Measurements from ENCODE around the gene TRMU.
A peak's percentile ranks its signal among the peaks of the same experiment; 100 is the strongest.

The TRMU gene

DNA sequence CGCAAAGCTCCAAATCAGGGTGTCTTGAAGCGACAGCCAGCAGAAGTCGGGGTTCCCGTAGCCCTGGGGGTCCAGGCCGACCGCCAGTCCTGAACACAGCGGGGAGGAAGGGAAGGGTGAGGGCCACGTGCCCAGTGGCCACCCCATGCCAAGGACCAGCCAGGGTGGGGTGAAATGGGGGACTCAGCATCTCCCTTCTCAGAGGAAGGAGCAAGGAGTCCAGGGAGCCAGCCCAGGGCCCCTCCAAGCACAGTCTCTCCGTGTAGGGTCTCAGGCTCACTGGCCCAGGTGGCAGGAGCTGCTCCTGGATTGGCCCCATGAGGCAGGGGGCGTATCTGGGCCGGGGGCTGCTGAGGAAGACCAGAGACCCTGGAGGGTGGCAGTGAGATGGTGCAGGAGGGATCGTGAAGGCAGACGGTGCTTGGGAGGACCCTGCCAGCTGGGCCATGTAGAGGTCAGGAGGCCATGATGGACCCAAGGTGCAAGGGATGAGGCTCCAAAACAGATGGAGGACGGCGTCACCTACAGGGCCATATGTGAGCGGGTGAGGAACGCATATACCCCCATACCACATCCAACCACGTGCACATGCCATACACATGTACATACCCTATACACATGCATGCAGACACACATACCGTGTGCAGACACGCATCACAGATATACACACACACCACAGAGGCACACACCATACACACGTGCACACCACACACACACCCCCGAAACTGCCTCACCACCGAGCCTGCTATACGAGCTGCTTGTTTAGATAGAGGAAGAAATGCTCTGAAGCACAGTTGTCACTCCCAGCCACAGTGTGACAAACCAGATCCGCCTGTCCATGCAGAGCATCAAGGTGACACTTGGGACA is 34.4 kb downstream of the TRMU start:
- no peak for DNase-seq (ENCODE audit: low read depth)

DNA sequence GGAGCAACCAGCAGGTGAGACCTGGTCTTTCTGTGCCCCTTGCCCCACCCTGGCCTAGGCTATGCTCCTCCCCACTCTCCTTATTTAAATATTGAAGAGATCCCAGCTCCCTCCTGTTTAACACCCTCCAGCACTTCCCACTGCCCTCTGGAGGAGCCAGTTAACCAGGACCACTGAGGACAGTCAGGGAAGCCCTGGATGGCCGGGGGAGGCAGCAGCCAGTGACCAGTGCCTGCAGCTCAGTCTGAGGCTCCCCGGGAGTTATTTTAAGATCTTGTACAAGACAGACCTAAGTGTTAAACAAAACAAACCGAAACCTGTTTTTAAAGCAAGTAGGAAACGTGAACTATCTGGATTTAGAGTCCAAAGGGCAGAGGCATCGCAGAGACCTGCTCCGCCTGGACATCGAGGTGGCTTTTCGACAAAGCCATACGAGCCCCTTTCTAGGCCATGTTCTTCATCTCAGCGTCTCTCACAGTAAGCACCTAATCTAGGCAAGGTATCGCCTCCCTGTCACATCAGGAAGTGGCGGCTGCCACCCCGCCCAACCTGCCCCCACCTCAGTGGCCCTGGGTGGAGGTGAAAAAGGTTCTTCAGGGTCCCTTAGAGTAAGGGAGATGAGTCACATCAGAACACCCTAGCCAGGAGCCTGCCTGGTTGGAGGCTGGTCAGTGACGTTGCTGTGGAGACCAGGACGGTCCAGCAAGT is 35.2 kb downstream of the TRMU start:
- no peak for DNase-seq (ENCODE audit: low read depth)

DNA sequence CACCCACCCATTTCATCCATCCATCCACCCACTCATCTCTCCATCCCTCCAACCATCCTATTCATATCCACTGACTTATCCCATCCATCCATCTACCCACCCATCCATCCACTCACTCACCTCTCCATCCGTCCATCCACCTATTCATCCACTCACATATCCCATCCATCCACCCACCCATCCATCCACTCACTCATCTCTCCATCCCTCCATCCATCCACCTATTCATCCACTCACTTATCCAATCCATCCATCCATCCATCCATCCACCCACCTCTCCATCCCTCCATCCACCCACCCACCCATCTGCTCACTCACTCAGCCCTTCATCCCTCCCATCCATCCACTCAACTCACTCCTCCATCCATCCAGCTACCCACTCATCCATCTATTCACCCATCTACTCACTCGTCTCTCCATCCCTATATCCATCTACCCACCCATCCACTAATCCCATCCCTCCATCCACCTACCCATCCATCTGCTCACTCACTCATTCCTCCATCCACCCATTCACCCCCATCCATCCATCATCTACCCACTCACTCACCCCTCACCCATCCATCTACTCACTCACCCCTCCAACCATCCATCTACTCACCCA is 36.2 kb downstream of the TRMU start:
- no peak for DNase-seq (ENCODE audit: low read depth)

DNA sequence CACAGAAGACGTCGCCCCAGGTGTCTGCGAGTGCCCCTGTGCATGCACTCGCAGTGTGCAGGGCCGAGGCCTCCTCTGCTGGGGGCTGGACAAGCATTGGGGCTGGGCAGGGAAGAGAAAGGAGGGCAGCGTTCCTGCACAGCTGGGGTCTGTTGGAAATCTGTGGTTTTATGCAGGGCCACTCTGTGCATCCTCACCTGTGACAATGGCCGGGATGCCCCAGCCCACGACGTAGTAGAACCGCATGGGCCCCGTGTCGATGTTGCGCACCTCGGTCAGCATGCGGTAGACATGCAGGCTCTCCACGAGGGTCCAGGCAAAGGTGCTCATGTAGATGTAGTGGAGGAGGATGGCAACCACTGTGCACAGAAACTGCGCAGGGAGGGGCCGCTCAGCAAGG is 37.2 kb downstream of the TRMU start:
- no peak for DNase-seq (ENCODE audit: low read depth)

DNA sequence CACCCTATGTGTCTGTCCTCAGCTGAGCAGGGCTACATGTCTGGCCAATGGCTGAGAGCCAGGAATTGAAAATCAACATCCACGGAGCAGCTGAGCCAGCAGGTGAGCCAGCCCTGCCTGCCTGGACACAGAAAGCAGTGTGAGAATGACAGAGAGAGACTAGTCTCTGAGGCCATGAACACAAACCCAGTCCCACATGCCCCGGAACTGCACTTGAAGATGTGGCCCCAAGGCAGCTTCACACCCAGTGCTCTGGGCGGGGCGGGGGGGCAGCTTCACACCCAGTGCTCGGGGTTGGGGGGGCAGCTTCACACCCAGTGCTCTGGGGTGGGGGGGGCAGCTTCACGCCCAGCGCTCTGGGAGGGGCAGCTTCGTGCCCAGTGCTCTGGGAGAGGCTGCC is 37.6 kb downstream of the TRMU start:
- no peak for DNase-seq (ENCODE audit: low read depth)

DNA sequence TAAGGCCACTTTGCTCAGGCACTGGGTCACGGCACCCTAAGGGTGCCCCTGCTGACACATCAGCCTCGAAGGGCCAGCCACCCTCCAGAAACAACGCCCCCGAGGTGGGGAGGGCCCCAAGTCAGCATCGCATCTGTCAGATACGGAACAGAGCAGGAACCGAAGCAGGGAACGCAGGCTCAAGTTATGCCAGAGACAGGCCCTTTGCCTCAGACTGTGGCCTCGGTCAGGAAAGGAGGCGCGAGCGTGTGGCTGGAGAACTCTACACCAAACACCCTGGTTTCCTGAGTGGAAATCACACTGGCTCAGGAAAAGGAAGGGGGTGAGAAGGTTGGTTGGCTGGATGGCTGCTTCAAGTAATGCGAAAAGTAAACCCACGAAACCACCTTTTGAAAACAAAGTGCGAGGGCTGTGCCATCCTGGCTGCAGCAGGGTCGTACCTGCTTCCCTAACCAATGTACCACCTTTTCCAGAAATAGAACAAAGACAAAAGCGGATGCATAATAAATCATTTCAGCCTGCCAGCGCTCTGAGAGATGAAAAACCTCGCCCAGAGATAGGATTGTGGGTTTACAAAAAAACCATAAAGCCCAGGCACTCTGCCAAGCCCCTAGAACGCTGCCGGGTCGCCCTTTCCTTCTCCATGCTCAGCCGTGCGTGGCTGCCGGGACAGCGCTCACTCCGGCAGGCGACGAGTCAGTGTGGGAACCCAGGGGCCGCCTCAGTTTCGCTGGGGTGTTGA is 38.6 kb downstream of the TRMU start:
- DNase-seq (ENCODE audit: low read depth), result peak; percentile 3

DNA sequence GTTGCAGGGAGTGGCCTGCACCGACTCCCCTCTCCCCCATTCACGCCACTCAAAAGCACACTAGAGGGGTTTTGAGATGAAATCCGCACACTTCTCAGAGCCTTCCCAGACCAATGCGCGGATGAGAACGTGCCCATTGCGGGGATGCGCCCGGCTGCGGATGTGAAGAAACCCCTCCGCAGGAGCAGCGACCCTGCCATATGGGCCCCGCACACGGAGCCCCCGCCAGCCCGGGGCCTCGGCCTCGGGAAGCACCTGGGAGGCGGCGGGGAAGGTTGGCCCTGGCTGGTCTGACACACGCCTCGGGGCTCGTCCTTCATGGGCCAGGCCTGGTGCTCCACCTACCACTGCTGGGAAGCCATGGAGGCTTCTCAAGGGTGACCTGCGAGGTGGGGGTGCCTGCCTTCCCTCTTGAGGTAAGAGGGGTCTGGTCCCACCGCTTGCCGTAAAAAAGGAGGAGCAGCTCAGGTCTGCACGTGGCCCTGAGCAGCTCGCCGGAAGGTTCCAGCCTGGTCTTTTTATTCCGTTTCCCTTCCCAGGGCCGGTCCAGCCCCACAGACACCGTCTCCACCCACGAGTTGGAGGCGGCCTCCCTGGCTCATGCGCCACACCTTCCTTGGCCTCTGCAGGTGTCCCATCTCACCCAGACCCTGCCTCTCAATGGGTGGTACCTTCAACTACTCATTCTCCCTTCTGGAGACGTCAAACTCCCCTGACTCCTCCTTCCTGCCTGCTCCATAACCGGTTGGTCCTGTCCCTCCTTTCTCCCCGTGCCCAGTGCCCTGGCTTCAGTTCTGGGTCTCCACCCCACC is 39.4 kb downstream of the TRMU start:
- no peak for DNase-seq (ENCODE audit: low read depth)

DNA sequence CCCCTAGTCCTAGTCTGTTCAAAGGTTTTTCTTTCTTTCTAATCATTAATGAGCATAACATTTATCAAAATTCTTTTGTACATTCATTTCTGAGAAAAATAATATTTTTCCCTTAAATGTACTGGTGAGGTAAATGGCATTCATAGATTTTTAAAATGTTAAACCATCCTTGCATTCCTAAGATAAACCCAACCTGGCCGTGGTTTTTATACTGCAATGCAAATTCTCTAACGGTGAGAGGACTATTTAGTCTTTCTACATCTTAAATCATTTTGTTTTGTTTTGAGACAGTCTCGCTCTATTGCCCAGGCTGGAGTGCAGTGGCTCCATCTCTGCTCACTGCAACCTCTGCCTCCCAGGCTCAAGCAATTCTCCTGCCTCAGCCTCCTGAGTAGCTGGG is 40.6 kb downstream of the TRMU start:
- no peak for DNase-seq (ENCODE audit: low read depth)

DNA sequence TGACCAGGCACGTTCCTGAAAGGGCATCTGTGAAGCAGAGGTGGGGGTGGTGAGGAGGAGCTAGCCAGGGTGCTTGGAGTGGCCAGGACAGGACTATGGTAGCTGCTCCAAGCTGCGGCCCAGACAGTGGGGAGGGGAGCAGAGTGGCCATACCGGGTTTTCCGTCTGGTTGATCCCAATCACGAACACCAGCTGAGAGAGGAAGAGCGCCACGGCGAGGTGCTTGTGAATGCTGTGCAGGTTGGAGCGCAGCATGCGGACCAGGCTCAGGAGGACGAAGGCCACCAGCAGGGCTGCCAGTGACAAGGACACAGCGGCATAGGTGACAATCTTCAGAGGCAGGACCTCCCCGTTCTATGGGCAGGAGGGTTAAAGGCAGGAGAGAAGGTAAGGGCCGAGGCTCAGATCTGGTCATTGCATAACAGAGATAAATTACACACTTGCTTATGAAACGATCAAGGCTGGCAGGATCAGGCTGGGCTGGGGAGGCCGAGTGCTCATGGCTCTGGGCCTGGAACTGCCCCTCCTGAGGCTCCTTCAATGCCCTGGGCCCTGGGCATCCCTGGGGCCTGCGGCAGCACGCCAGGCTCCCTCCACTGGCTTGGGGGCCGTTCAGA is 41.5 kb downstream of the TRMU start:
- no peak for DNase-seq (ENCODE audit: low read depth)

DNA sequence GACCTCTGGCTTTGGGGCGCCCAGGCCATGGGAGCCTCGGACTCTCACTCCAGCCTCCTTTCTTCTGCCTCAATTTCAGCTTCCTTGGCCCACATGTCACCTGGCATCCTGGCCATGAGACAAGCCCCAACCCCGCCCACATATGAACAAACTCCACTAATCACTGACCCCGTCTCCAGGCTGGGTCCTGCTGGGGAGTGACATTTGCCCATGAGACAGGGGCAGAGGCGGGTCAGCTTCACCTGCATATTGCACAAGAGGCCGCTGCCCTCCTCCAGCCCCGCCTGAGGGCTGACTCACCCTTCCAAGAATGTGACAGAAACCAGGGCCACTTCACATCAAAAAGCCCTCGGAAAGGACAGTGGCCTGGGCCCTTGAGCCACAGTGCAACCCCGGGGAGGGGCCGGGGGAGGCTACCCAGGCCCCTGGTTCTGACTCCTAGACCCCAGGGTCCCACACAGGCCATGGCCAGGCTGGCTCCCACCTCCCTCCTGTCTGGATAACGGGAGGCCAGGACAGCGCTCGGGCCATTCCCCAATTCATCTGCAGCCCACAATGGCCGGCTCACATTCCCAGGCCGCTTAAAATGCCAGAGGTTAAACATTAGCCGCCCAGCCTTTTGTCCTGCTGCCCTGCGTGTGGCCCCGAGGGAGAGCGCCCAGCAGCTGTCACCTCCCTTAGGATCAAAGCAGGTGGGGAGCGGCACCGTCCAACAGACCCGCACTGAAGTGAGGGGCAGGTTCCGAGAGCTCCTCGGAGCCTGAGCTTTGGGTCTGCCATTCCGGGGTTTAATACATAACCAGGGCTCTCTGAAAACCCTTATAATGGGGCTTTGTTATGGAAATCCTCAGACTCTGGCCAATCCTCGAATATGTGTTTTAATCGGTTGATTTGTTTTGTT is 42.3 kb downstream of the TRMU start:
- DNase-seq (ENCODE audit: low read depth), result no peak

DNA sequence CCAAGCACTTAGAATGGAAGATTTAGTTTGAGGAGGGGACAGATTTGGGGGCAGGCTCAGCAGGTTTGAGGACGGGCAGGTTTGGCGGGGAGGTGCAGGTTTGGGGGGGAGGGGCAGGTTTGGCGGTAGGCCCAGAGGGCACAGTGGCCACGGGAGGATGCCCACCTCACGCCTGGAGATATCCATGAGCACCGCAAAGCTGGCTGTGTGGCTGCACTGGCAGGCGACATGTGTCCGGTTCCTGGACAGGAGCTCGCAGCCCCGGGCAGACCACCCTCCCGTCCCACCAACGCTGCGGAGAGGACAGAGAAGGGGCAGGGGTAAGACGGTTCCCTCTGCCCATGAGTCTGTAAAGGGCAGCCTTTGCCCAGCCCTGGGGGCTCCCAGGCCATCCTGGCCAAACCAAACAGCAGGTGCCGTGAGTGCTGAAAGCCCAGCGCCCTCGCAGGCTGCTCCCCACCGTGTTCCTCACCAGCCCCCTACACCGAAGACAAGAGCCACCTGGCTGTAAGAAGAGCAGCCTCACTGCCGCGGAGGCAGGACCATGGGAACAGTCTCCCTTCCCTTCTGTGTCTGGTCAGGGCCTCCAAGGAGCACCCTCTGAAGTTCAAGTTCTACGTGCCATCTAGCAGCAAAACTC is 43.0 kb downstream of the TRMU start:
- no peak for DNase-seq (ENCODE audit: low read depth)

DNA sequence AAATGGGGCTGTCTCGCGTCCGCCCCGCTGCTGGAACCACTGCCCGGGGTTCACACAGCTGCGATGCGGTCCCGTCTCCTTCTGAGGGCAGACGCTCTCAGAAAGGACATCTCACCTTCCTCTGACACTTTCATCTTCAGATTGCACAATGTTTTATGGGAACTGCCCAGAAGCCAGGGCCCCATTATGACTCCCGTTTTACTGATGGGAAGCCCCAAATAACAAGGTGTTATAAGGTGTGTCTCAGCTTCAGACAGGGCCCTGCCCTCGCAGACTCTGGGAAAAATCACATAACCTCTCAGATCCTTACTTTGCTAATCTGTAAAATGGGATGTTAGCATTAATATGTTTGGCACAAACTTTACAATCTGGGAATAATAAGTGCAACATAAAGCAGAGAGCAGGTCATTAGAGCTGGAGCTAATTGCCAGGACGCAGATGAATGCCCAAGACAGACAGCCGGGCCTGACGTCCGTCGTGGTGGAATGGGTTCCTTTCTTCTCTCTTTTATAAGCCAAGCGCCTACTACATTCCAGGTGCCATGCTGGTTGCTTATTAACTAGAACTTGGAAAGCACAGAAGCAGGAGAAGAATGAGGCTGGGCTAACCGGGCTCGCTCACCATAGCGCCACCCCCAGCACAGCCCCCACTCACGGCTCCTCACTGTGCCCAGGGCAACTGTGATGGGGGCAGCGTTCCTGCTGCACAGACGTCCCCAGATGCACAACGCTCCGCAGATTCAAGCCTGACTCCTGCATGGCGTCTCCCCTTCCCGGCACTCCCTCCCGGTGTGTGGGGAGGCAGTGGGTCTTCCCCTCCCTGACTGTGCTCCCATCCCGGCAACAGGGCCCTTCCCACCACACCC is 43.8 kb downstream of the TRMU start:
- DNase-seq (ENCODE audit: low read depth), result no peak

DNA sequence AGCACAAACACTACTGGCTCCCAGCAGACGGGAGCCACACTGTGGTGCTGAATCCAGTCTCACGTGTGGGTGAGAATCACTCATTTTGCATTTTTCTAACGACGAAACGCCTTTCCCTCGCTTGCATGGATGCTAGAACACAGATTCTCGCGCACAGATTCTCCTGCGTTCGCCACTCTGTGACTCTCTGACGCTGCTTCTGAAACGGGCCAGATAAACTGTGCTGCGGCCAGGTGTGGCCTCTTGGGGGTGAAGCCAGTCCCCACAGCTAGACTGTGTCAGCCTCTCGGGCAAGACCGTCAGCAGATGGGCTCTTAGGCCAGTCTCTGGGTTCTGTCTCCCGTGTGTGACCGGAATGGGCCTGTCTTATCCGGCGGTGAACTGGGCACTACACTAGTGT is 44.6 kb downstream of the TRMU start:
- DNase-seq (ENCODE audit: low read depth), result no peak

DNA sequence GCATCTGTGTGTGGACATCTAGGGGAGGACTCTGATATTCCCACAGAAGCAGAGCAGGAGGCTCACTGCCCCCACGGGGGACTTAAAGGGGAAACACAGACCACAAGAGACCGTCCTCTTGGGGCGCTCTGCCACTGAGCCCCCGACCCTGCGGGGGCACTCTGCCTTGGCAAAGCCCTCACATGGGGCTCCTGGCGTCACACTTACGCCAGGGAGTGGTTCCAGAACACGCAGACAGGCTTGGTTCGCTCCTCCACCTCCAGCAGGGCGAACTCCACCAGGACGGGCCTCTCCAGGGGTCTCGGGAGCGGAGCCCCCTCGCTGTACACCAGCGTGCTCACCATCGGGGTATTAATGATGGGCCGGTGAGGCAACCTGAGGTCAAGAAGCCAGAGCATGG is 45.1 kb downstream of the TRMU start:
- no peak for DNase-seq (ENCODE audit: low read depth)

DNA sequence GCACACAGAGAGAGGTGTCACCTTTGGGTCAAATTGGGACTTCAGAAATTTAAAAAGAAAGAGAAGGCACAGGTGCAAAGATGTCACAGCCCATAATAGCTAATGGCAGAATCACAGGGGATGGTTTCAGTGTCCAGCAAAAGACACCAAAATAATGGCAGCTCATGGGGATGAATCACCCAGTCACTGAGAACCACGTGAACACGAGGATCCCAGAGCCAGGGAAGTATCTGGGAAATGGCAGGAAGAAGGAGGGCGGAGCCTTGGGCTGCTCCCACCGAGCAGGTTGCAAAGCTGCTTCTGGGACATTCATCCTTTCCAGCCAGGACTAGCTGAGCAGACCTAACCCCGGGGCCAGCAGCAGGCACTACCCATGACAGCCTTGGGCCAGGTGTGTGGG is 45.6 kb downstream of the TRMU start:
- DNase-seq (ENCODE audit: low read depth), result no peak

DNA sequence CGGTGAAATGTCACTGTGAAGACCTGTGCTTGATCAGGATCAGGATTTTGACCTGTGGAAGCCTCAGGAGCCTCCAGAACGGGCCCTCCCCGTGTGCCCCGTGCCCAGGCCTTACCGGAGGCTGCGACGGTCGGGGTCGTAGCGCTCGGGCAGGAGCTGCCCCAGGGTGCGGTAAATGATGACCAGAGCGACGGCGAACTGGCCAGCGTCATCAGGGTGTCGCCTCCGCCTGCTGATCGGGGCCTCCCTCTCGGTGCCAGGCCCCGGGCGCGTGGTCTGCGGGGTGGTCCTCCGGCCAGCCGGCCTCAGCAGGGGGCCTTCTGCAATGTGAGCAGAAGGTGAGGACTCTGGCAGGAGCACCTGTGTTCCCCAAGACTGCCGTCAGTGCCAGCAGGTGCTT is 46.2 kb downstream of the TRMU start:
- no peak for DNase-seq (ENCODE audit: low read depth)

DNA sequence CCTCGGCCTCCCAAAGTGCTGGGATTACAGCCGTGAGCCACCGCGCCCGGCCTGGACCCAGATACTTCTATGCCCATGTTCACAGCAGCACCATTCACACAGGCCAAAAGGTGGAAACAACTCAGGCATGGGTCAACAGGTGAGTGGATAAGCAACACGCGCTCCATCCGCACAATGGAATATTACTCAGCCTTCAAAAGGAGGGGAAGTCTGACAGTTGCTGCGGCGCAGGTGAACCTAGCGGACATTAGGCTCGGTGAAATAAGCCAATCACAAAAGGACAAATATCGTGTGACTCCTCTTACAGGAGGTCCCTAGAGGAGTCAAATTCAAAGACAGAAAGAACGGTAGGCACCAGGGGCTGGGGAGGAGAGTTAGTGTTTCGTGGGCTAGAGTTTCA is 47.0 kb downstream of the TRMU start:
- no peak for DNase-seq (ENCODE audit: low read depth)

DNA sequence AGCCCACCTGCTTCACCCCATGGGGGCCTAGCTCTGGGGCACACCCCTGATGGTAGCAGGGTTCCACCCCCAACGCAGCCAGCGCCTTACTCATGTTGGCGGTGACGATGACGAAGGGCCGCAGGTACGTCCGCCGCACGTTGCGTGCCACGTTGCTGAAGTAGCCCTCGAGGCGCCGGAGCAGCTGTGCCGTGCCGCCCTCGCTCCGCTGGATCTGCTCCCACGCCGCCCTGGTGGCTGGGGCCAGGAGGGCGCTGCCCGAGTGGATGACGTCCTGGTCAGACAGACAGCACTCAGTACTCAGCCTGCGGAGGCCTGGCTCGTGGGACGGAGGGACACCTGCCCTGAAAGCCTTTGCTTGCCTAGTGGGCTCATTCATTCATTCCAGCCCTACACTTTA is 50.8 kb downstream of the TRMU start:
- DNase-seq (ENCODE audit: low read depth), result no peak

DNA sequence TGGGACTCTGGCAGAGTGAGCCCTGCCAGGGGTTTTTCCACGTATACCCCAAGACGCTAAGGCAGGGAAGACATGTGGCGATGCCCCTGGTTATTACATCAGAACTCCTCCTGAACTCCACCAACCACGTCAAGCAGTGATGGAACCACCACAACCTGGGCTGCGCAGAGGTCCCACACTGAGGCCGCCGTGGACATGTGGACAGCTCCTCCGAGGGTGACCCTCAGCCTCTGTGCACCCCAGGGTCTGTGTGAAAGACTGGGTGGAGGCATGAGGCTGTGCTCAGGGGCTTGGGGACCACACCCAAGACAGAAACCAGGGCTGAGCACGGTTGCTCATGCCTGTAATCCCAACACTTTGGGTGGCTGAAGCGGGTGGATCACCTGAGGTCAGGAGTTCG is 52.2 kb downstream of the TRMU start:
- DNase-seq (ENCODE audit: low read depth), result no peak
